ENCODE measurements around the gene SBK2.
"Not testable (repeated sequence)": the region's sequence is repeated elsewhere in the genome, so short reads cannot be mapped to it uniquely, and the experiment has no call there.

DNA sequence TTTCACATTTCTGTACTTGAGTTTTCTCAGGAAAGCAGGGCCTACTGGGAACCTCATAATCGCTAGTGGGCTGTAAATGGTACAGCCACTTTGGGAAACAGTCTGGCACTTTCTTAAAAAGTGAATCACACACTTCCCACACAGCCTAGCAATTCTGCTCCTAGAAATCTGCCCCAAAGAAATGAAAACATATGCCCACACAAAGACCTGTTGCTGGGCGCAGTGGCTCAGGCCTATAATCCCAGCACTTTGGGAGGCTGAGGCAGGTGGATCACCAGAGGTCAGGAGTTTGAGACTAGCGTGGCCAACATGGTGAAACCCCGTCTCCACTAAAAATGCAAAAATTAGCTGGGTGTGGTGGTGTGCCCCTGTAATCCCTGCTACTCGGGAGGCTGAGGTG, 32.5 kb upstream of the SBK2 start:
- TF ChIP-seq, protein P1, sequence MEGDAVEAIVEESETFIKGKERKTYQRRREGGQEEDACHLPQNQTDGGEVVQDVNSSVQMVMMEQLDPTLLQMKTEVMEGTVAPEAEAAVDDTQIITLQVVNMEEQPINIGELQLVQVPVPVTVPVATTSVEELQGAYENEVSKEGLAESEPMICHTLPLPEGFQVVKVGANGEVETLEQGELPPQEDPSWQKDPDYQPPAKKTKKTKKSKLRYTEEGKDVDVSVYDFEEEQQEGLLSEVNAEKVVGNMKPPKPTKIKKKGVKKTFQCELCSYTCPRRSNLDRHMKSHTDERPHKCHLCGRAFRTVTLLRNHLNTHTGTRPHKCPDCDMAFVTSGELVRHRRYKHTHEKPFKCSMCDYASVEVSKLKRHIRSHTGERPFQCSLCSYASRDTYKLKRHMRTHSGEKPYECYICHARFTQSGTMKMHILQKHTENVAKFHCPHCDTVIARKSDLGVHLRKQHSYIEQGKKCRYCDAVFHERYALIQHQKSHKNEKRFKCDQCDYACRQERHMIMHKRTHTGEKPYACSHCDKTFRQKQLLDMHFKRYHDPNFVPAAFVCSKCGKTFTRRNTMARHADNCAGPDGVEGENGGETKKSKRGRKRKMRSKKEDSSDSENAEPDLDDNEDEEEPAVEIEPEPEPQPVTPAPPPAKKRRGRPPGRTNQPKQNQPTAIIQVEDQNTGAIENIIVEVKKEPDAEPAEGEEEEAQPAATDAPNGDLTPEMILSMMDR (IDR thresholded peaks at IDR 0.05) = not testable (repeated sequence)
- TF ChIP-seq JUN (CRISPR knock-in tag; IDR thresholded peaks at IDR 0.05); NR3C1 (CRISPR knock-in tag; conservative IDR thresholded peaks at IDR 0.05; ENCODE audit: low read depth); CBFB (CRISPR knock-in tag; IDR thresholded peaks at IDR 0.05; ENCODE audit: low read depth): not testable (repeated sequence)
- TF ChIP-seq, protein P2, sequence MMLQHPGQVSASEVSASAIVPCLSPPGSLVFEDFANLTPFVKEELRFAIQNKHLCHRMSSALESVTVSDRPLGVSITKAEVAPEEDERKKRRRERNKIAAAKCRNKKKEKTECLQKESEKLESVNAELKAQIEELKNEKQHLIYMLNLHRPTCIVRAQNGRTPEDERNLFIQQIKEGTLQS (CRISPR knock-in tag; conservative IDR thresholded peaks at IDR 0.05) = not testable (repeated sequence)
- TF ChIP-seq, protein P3, sequence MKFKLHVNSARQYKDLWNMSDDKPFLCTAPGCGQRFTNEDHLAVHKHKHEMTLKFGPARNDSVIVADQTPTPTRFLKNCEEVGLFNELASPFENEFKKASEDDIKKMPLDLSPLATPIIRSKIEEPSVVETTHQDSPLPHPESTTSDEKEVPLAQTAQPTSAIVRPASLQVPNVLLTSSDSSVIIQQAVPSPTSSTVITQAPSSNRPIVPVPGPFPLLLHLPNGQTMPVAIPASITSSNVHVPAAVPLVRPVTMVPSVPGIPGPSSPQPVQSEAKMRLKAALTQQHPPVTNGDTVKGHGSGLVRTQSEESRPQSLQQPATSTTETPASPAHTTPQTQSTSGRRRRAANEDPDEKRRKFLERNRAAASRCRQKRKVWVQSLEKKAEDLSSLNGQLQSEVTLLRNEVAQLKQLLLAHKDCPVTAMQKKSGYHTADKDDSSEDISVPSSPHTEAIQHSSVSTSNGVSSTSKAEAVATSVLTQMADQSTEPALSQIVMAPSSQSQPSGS (CRISPR knock-in tag; IDR thresholded peaks at IDR 0.05; ENCODE audit: borderline replicate concordance, low read depth) = not testable (repeated sequence)
